WTC11 (cell line): ENCODE measurements around the gene ZNF775. TPM values are rescaled to one million over a fixed set of nuclear protein-coding genes. Genes with fewer than 3 reads are reported as not detected.

Experiments used
- ATAC-seq: fragments of 200-7000 bp; cut with Tn5 transposase; 2 replicates; pipeline ENCODE4 v1.10.0; 2021; ENCODE audit warnings: mild to moderate bottlenecking, moderate library complexity
- CTCF ChIA-PET: fragments of 300-600 bp; sonication (Branson Sonifier 250); formaldehyde crosslinking; loops from one replicate; lab custom pipeline; 2021; ENCODE audit warnings: antibody characterized with exemption; lab: Charles Lee
- POLR2A ChIA-PET: fragments of 350-600 bp; sonication (Branson Sonifier 250); formaldehyde crosslinking; loops from one replicate; lab custom pipeline; 2021; ENCODE audit warnings: antibody characterized with exemption; lab: Charles Lee
- DNase-seq: peaks from one replicate; pipeline ENCODE4 v3.0.0; 2021; ENCODE audit warnings: low spot score
- H3K27ac Mint-ChIP-seq: 2 replicates; pipeline ENCODE4 v1.8.0; 2021; ENCODE audit warnings: mixed read lengths
- H3K27me3 Mint-ChIP-seq: 2 replicates; pipeline ENCODE4 v1.8.0; 2021; ENCODE audit warnings: low read depth, mild to moderate bottlenecking, moderate library complexity, mixed read lengths
- H3K36me3 Mint-ChIP-seq: 2 replicates; pipeline ENCODE4 v1.8.0; 2021; ENCODE audit warnings: mixed read lengths
- H3K4me1 Mint-ChIP-seq: 2 replicates; pipeline ENCODE4 v1.8.0; 2022; ENCODE audit warnings: mixed read lengths
- H3K4me3 Mint-ChIP-seq: 2 replicates; pipeline ENCODE4 v1.8.0; 2021; ENCODE audit warnings: mild to moderate bottlenecking, moderate library complexity, mixed read lengths
- H3K9me3 Mint-ChIP-seq: 2 replicates; pipeline ENCODE4 v1.8.0; 2021; ENCODE audit warnings: mixed read lengths
- CREM ChIP-seq: sonication (generic); formaldehyde crosslinking; IDR thresholded peaks from 2 replicates; pipeline ENCODE4 v1.8.1; 2022; ENCODE audit warnings: mild to moderate bottlenecking, missing genetic modification reagents, moderate library complexity
- GTF2I ChIP-seq: fragments of 250-450 bp; sonication (Bioruptor Pico); conservative IDR thresholded peaks from 2 replicates; pipeline ENCODE4 v1.4.0; 2021; ENCODE audit warnings: mild to moderate bottlenecking
- IRF2 ChIP-seq: sonication (generic); formaldehyde crosslinking; IDR thresholded peaks from 2 replicates; pipeline ENCODE4 v1.8.0; 2022; ENCODE audit warnings: low read depth, missing genetic modification reagents, borderline replicate concordance
- NFE2L1 ChIP-seq: sonication (generic); formaldehyde crosslinking; IDR thresholded peaks from 2 replicates; pipeline ENCODE4 v1.8.1; 2023; ENCODE audit warnings: missing genetic modification reagents
- OVOL2 ChIP-seq: fragments of 250-450 bp; sonication (Bioruptor Pico); IDR thresholded peaks from 2 replicates; pipeline ENCODE4 v1.9.0; 2021; ENCODE audit warnings: mild to moderate bottlenecking, borderline replicate concordance
- SMAD3 ChIP-seq: sonication (generic); formaldehyde crosslinking; IDR thresholded peaks from 2 replicates; pipeline ENCODE4 v1.8.0; 2022; ENCODE audit warnings: missing genetic modification reagents, mild to moderate bottlenecking, borderline replicate concordance
- ZNF671 ChIP-seq: fragments of 250-450 bp; sonication (Bioruptor Pico); IDR thresholded peaks from 2 replicates; pipeline ENCODE4 v1.8.0; 2021; ENCODE audit warnings: mild to moderate bottlenecking
- total RNA-seq: library from RNA; stranded (reverse); gene quantifications from 3 replicates; pipeline ENCODE4 v1.2.3, GENCODE V29; 2021
- TF ChIP-seq, protein P1 (sequence below): sonication (generic); formaldehyde crosslinking; IDR thresholded peaks from 2 replicates; pipeline ENCODE4 v1.8.0; 2022; ENCODE audit warnings: mild to moderate bottlenecking, missing genetic modification reagents
- TF ChIP-seq, protein P2 (sequence below): sonication (generic); formaldehyde crosslinking; IDR thresholded peaks from 2 replicates; pipeline ENCODE4 v1.8.0; 2022; ENCODE audit warnings: mild to moderate bottlenecking, missing genetic modification reagents
- TF ChIP-seq, protein P3 (sequence below): sonication (generic); formaldehyde crosslinking; conservative IDR thresholded peaks from 2 replicates; pipeline ENCODE4 v1.8.1; 2022; ENCODE audit warnings: mild to moderate bottlenecking, missing genetic modification reagents
- TF ChIP-seq, protein P4 (sequence below): fragments of 250-450 bp; sonication (Bioruptor Pico); IDR thresholded peaks from 2 replicates; pipeline ENCODE4 v1.9.0; 2021; ENCODE audit warnings: mild to moderate bottlenecking
- TF ChIP-seq, protein P5 (sequence below): fragments of 250-450 bp; sonication (Bioruptor Pico); IDR thresholded peaks from 2 replicates; pipeline ENCODE4 v2.1.2; 2022; ENCODE audit warnings: mild to moderate bottlenecking, moderate library complexity
- TF ChIP-seq, protein P6 (sequence below): sonication (generic); formaldehyde crosslinking; IDR thresholded peaks from 2 replicates; pipeline ENCODE4 v1.8.0; 2023; ENCODE audit warnings: missing genetic modification reagents, mild to moderate bottlenecking, borderline replicate concordance
- TF ChIP-seq, protein P7 (sequence below): fragments of 250-450 bp; sonication (Bioruptor Pico); IDR thresholded peaks from 2 replicates; pipeline ENCODE4 v1.8.0; 2021; ENCODE audit warnings: mild to moderate bottlenecking
- TF ChIP-seq, protein P8 (sequence below): fragments of 250-450 bp; sonication (Bioruptor Pico); IDR thresholded peaks from 2 replicates; pipeline ENCODE4 v1.9.0; 2021; ENCODE audit warnings: moderate library complexity, mild to moderate bottlenecking, inconsistent platforms, borderline replicate concordance
- TF ChIP-seq, protein P9 (sequence below): sonication (generic); formaldehyde crosslinking; IDR thresholded peaks from 2 replicates; pipeline ENCODE4 v1.8.1; 2022; ENCODE audit warnings: low read depth, mild to moderate bottlenecking, moderate library complexity, missing genetic modification reagents, borderline replicate concordance

ZNF775 gene
- total RNA-seq, 1 experiment from 2014 or later, result 25.4 TPM

DNA sequence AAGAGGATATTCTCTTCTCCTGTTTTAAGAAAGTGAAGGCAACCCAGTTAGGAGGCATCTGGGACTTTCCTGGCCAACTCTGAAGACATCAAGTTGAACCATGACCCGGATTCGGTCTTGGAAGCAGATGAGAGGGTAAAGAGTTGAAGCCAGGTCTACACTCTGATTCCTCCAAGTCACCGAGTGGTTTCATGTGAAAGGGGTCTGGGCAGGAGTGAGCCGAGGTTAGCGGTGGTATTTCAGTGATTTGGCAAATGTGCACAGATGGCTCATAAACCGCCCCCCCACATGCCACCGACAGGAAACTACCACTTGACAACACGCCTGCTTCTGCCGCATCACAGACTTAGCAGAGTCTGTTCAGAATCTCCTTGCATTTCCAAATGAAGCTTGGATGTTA, 21.9 kb upstream of the ZNF775 start:
- CTCF ChIA-PET, result no interaction called here
- no peak overlapping the region for H3K4me3 Mint-ChIP-seq
- TF ChIP-seq NFE2L1 (no peak), SMAD3 (no peak), GTF2I (CRISPR knock-in tag) (no peak), CREM (CRISPR knock-in tag) (no peak), ZNF671 (CRISPR knock-in tag) (no peak), IRF2 (CRISPR knock-in tag) (no peak), OVOL2 (no peak)
- TF ChIP-seq, protein P1, sequence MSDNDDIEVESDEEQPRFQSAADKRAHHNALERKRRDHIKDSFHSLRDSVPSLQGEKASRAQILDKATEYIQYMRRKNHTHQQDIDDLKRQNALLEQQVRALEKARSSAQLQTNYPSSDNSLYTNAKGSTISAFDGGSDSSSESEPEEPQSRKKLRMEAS (CRISPR knock-in tag), result no peak
- TF ChIP-seq, protein P2, sequence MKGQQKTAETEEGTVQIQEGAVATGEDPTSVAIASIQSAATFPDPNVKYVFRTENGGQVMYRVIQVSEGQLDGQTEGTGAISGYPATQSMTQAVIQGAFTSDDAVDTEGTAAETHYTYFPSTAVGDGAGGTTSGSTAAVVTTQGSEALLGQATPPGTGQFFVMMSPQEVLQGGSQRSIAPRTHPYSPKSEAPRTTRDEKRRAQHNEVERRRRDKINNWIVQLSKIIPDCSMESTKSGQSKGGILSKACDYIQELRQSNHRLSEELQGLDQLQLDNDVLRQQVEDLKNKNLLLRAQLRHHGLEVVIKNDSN, result no peak
- TF ChIP-seq, protein P3, sequence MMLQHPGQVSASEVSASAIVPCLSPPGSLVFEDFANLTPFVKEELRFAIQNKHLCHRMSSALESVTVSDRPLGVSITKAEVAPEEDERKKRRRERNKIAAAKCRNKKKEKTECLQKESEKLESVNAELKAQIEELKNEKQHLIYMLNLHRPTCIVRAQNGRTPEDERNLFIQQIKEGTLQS (CRISPR knock-in tag), result no peak
- TF ChIP-seq, protein P4, sequence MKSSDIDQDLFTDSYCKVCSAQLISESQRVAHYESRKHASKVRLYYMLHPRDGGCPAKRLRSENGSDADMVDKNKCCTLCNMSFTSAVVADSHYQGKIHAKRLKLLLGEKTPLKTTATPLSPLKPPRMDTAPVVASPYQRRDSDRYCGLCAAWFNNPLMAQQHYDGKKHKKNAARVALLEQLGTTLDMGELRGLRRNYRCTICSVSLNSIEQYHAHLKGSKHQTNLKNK (CRISPR knock-in tag), result no peak
- TF ChIP-seq, protein P5, sequence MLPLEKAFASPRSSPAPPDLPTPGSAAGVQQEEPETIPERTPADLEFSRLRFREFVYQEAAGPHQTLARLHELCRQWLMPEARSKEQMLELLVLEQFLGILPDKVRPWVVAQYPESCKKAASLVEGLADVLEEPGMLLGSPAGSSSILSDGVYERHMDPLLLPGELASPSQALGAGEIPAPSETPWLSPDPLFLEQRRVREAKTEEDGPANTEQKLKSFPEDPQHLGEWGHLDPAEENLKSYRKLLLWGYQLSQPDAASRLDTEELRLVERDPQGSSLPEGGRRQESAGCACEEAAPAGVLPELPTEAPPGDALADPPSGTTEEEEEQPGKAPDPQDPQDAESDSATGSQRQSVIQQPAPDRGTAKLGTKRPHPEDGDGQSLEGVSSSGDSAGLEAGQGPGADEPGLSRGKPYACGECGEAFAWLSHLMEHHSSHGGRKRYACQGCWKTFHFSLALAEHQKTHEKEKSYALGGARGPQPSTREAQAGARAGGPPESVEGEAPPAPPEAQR (CRISPR knock-in tag), result no peak
- TF ChIP-seq, protein P6, sequence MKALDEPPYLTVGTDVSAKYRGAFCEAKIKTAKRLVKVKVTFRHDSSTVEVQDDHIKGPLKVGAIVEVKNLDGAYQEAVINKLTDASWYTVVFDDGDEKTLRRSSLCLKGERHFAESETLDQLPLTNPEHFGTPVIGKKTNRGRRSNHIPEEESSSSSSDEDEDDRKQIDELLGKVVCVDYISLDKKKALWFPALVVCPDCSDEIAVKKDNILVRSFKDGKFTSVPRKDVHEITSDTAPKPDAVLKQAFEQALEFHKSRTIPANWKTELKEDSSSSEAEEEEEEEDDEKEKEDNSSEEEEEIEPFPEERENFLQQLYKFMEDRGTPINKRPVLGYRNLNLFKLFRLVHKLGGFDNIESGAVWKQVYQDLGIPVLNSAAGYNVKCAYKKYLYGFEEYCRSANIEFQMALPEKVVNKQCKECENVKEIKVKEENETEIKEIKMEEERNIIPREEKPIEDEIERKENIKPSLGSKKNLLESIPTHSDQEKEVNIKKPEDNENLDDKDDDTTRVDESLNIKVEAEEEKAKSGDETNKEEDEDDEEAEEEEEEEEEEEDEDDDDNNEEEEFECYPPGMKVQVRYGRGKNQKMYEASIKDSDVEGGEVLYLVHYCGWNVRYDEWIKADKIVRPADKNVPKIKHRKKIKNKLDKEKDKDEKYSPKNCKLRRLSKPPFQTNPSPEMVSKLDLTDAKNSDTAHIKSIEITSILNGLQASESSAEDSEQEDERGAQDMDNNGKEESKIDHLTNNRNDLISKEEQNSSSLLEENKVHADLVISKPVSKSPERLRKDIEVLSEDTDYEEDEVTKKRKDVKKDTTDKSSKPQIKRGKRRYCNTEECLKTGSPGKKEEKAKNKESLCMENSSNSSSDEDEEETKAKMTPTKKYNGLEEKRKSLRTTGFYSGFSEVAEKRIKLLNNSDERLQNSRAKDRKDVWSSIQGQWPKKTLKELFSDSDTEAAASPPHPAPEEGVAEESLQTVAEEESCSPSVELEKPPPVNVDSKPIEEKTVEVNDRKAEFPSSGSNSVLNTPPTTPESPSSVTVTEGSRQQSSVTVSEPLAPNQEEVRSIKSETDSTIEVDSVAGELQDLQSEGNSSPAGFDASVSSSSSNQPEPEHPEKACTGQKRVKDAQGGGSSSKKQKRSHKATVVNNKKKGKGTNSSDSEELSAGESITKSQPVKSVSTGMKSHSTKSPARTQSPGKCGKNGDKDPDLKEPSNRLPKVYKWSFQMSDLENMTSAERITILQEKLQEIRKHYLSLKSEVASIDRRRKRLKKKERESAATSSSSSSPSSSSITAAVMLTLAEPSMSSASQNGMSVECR (CRISPR knock-in tag), result no peak
- TF ChIP-seq, protein P7, sequence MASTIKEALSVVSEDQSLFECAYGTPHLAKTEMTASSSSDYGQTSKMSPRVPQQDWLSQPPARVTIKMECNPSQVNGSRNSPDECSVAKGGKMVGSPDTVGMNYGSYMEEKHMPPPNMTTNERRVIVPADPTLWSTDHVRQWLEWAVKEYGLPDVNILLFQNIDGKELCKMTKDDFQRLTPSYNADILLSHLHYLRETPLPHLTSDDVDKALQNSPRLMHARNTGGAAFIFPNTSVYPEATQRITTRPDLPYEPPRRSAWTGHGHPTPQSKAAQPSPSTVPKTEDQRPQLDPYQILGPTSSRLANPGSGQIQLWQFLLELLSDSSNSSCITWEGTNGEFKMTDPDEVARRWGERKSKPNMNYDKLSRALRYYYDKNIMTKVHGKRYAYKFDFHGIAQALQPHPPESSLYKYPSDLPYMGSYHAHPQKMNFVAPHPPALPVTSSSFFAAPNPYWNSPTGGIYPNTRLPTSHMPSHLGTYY, result no peak
- TF ChIP-seq, protein P8, sequence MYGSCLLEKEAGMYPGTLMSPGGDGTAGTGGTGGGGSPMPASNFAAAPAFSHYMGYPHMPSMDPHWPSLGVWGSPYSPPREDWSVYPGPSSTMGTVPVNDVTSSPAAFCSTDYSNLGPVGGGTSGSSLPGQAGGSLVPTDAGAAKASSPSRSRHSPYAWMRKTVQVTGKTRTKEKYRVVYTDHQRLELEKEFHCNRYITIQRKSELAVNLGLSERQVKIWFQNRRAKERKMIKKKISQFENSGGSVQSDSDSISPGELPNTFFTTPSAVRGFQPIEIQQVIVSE (CRISPR knock-in tag), result no peak
- TF ChIP-seq, protein P9, sequence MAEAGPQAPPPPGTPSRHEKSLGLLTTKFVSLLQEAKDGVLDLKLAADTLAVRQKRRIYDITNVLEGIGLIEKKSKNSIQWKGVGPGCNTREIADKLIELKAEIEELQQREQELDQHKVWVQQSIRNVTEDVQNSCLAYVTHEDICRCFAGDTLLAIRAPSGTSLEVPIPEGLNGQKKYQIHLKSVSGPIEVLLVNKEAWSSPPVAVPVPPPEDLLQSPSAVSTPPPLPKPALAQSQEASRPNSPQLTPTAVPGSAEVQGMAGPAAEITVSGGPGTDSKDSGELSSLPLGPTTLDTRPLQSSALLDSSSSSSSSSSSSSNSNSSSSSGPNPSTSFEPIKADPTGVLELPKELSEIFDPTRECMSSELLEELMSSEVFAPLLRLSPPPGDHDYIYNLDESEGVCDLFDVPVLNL (CRISPR knock-in tag), result no peak
- no peaks in the 10 kb centered on the region; the same call in 1 of the 2 replicates for H3K27me3 Mint-ChIP-seq
- H3K9me3 Mint-ChIP-seq, result no peaks in the 10 kb centered on the region; the same call in 1 of the 2 replicates
- no peak for ATAC-seq
- DNase-seq, result no peak
- H3K4me1 Mint-ChIP-seq, result peaks cover 28% of the 10 kb centered on the region
- H3K36me3 Mint-ChIP-seq, result no peaks in the 10 kb centered on the region
- no peak overlapping the region for H3K27ac Mint-ChIP-seq
- POLR2A ChIA-PET, result no interaction called here
